Stimulated activated CD4-positive, alpha-beta T cell treated with anti-CD3 and anti-CD28 coated beads, Interleukin-1b, Interleukin-23, amount 100 ng/mL, for 48 hours (primary cell): ENCODE results near the gene CACNB4.
"Not testable (repeated sequence)": the region's sequence is repeated elsewhere in the genome, so short reads cannot be mapped to it uniquely, and the experiment has no call there.

Experiments
- DNase-seq: peaks from one replicate; pipeline ENCODE4 v3.0.0-alpha.2; 2020

Gene CACNB4

GRCh38 chr2:151808258-151809072, 290.4 kb downstream of the CACNB4 start:
- no peak for DNase-seq

DNA sequence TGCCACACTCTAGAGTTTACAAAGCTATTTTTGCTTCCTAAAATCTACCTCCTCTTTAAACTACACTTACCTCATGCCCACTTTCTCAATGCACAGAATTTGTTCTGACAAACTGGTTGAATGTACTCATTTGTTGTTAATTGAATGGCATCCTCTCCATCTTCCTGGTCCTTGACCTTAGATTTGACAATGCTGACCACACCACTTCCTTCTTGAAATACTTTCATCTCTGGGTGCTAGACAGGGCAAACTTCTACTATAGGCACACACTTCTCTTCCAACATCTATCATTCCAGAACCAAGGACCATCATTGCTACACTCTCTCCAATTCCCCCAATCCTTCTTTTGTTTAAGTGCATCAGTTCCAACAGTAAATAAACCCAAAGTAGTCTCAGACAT, 292.9 kb downstream of the CACNB4 start:
- no peak for DNase-seq

- DNase-seq = no peak
Observed at GRCh38 chr2:151805343-151805742, 293.5 kb downstream of the CACNB4 start.

DNA sequence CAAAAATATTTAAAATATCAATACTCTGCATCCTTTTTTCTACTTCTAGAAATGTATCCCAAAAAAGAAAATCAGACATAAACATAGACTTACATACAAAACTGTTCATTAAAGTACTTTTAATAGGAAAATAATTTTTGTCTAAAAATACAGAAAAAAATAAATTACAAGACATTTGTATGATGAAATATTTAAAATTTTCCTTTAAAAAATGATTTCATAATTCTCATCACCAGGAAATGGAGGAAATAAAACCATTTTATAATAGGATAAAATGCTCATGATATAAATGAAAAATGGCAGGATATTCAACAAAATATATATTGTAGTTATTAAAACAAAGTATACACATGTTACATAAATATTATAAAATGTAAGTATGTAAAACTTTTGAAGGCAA, 295.0 kb downstream of the CACNB4 start:
- DNase-seq = no peak

DNA sequence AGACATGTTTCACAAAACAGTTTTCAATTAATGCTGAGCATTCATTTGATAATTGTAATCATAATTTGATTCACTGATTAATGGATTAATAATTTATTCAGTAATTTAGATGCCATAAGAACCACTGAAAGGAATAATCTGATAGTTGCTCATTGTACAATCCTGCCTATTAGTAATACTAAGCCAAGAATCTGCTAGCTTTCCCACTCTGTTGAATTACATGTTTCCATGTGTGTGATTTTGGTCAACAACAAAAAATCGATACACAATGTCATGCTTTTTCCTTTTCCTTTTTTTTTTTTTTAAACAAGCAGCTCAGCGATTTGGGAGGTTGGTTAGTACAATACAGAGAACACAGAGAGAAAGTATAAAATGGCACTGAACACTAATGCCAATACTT, 296.5 kb downstream of the CACNB4 start:
- DNase-seq = no peak

DNA sequence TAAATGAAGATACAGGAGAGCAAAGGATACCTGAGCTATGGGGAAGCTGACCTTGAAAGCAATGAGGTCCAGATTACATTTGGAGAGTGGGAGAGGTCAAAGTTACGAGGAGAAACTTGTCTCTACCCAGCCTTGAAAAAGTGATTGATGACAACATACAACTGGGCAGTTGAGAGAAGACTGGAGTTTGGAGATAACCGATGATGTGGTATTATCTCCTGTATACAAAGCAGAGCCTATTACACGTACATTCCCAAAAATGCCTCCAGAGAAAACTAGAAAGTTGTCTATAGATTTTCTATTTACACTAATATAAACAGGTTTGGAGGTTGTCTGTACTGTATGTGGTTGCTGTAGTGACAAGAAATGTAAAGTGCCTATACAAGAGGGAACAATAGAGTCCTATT, 299.0 kb downstream of the CACNB4 start:
- DNase-seq = no peak

DNA sequence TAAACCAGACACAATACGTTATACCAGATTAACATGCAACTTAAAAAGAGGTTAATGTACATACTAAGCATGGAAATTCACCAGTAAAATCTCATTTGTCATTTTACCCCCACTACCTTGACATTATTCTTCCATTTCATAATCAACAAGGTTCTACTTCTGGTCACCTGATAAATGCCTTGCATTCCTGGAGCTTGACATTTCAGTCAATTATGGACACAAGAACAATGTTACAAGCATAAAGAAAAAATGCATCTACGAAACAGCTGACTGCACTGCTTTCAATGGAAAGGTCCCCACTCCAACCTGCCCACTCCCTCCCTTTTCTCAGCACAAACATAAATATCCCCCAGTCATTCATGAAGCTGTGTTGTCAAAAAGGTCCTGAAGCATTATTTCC, 302.1 kb downstream of the CACNB4 start:
- no peak for DNase-seq

DNA sequence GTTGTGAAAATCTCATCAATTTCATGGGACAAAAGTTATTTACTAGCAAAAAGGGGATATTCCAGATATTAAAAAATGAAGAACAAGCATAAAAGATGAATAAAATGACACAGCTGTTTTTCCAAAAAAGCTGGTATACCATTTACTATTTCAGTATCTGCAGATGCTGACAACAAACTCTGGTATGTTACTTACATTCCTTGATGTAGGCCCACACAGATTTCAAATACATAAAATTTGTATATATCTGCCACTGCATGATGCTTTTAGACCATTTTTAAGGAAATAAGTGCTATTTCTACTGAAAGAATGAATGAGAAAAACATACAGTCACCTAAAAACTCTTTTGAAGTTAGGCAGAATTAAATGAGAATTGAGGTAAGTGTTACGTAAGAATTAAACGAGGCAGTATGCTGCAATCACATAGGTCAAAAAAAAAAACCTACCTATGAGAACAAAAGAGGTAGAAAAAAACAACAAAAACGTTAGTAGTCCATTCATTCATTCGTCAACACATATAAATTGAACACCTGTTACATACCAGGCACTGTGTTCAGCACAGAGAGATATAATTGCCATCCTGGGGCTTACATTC, 303.1 kb downstream of the CACNB4 start:
- no peak for DNase-seq

DNA sequence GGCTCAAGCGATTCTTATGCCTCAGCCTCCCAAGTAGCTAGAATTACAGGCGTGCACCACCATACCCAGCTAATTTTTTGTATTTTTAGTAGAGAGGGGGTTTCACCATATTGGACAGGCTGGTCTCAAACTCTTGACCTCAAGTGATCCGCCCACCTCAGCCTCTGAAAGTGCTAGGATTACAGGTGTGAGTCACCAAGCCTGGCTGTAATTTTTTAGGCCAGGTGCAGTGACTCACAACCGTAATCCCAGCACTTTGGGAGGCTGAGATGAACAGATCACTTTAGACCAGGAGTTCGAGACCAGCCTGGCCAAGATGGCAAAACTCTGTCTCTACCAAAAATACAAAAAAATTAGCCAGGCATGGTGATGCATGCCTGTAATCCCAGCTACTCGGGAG, 304.4 kb downstream of the CACNB4 start:
- not testable (repeated sequence) for DNase-seq

- no peak for DNase-seq
Observed at GRCh38 chr2:151793123-151793522, 305.7 kb downstream of the CACNB4 start.

DNA sequence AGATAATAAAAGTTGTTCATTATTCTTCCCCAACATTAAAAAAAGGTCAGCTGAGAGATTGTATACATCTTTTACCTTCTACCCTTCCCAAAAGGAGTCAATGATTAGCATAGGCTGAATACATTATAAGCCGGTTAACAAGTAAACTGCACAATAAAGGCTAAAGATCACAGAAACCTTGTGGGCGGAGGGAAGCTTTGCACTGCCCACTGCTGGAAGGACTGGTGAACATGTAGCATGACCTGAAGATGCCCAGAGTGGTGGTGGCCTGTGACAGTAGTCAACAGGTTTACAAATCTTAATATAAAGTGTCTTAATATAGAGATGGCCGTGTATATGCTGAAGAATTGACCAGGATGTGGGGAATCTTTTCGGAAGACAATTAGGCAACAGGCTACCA, 306.3 kb downstream of the CACNB4 start:
- DNase-seq = no peak

DNA sequence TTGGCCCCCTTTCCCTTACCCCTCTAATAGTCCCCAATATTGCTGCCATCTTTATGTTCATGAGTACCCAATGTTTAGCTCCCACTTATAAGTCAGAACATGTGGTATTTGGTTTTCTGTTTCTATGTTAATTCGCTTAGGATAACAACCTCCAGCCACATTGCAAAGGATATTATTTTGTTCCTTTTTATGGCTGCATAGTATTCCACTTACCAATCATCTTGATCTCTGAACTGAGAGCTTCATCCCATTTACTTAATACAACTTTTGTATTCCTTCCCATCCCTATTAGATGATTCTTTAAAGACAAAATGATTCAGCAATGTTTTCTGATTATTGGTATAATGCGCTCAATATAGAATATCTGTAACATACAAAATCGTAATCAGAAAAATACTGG, 307.3 kb downstream of the CACNB4 start:
- DNase-seq = no peak

GRCh38 chr2:151790689-151791088, 308.2 kb downstream of the CACNB4 start:
- DNase-seq = no peak

DNA sequence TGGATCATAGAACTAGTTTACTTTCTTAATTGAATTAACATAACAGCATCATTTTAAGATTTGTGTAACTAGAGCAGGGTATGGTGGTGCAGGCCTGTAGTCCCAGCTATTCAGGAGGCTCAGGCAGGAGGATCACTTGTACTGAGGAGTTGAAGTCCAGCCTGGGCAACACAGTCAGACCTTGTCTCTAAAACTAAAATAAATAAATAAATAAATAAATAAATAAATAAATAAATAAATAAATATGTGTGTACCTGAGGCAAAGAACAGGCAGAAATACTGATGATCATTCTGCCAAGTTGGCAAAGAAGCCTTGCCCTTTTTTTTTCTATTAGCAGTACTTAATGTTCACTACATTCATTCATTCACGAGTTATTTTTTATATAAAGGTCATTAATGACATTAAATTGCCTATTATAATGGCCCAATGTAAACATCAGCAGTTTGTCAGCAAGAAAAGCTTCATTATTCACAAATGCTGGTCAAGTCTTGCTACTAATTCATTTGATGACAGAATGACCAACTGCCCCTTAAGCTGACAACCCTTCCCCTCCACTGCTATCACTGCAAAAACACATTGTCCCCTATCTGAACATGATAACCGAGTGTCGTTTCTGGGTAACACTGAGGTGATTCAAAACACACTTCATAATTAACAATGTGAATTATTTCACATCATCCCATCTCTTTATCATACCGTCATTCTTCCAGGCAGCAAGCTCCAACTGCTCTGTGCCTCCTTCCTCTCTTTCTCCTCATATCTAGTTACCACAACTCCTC, 309.6 kb downstream of the CACNB4 start:
- no peak for DNase-seq

DNA sequence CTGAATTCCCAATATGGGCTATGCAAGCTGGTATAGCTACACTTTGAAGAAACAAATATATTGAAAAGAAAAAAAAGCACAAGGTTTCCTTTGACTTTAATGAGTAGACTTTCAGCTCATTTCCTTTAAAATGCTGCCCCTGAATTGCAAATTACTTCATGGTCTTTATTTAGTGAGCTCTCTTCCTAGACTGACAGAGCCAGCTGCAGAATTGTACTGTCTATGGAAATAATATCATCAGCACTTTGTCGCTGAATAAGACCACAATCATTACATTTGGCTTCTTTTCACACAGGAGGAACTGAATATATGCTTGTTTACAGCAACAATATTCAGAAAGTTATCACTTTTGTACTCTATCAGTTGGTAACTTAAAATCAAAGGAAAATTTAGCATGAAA, 312.4 kb downstream of the CACNB4 start:
- DNase-seq = no peak

GRCh38 chr2:151786077-151786476, 312.8 kb downstream of the CACNB4 start:
- no peak for DNase-seq

DNA sequence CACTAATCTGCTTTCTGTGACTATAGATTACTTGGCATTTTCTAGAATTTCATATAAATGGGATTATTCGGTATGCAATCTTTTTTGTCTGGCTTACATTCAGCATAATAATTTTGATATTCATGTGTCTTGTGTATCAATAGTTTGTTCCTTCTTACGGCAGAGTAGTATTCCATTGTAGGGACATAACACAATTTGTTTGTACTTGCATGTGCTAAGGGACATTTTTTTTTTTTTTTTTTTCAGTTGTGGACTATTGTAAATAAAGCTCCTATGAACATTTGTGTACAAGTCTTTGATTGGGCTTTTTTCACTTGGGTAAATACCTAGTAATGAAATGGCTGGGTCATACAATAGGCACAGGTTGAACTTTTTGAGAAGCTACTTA, 315.7 kb downstream of the CACNB4 start:
- DNase-seq = no peak
